ENCODE data around the gene PIGL. TPM values are rescaled to one million over a fixed set of nuclear protein-coding genes. Genes with fewer than 3 reads are reported as not detected.
A peak's percentile ranks its signal among the peaks of the same experiment; 100 is the strongest.

PIGL gene
- total and polyA plus RNA-seq, 2 experiments from 2014 or later, result 32.9 to 47.3 TPM

- peaks cover 17% of the 10 kb centered on the region; the same call in 1 of the 2 replicates for H3K27me3 ChIP-seq (ENCODE audit: insufficient read depth)
- peaks cover 15% of the 10 kb centered on the region for H3F3A ChIP-seq (replicated peaks; ENCODE audit: low read depth)
- Mint-ChIP-seq H3K36me3 (ENCODE audit: low read depth) (peaks cover 18% of the 10 kb centered on the region), H3K27me3 (ENCODE audit: insufficient read depth, low read depth, poor library complexity) (peaks cover 26% of the 10 kb centered on the region), H3K4me1 (peaks cover 14% of the 10 kb centered on the region), H3K27ac (no peak overlapping the region), H3K4me3 (peak overlapping the region; percentile 44; the same call in 2 of the 3 replicates), H3K9me3 (no peaks in the 10 kb centered on the region; the same call in 2 of the 3 replicates)
- peaks cover 30% of the 10 kb centered on the region for H3K79me2 ChIP-seq (replicated peaks; ENCODE audit: insufficient read depth)
- no peak overlapping the region for H3K4me3 ChIP-seq
- peaks cover 17% of the 10 kb centered on the region for H4K20me1 ChIP-seq (replicated peaks; ENCODE audit: insufficient read depth)
- no peak overlapping the region for H2AFZ ChIP-seq
- H3K27ac ChIP-seq (ENCODE audit: low read depth), result no peak overlapping the region
- peaks cover 25% of the 10 kb centered on the region for H3K4me1 ChIP-seq (ENCODE audit: insufficient read depth)
- H3K9me2 ChIP-seq (ENCODE audit: insufficient read depth), result no peaks in the 10 kb centered on the region
- H3K36me3 ChIP-seq (ENCODE audit: insufficient read depth), result peaks cover 6% of the 10 kb centered on the region
- TF ChIP-seq CREB1 (CRISPR knock-in tag; IDR thresholded peaks at IDR 0.05; ENCODE audit: low read depth) (no peak), NANOG (IDR thresholded peaks at IDR 0.05; ENCODE audit: borderline replicate concordance) (no peak), EZH2phosphoT487 (IDR thresholded peaks at IDR 0.05; ENCODE audit: unreplicated experiment) (no peak), ZNF114 (CRISPR knock-in tag; IDR thresholded peaks at IDR 0.05) (no peak), ZNF462 (CRISPR knock-in tag; IDR thresholded peaks at IDR 0.05) (no peak), EZH2 (IDR thresholded peaks at IDR 0.05; ENCODE audit: low read depth, unreplicated experiment) (no peak), POLR2AphosphoS5 (IDR thresholded peaks at IDR 0.05; ENCODE audit: low read depth) (no peak), JUNB (IDR thresholded peaks at IDR 0.05; ENCODE audit: unreplicated experiment) (no peak), ZNF331 (CRISPR knock-in tag; IDR thresholded peaks at IDR 0.05; ENCODE audit: low read depth) (no peak), STAT1 (IDR thresholded peaks at IDR 0.05; ENCODE audit: unreplicated experiment) (no peak)
- TF ChIP-seq, protein P1, sequence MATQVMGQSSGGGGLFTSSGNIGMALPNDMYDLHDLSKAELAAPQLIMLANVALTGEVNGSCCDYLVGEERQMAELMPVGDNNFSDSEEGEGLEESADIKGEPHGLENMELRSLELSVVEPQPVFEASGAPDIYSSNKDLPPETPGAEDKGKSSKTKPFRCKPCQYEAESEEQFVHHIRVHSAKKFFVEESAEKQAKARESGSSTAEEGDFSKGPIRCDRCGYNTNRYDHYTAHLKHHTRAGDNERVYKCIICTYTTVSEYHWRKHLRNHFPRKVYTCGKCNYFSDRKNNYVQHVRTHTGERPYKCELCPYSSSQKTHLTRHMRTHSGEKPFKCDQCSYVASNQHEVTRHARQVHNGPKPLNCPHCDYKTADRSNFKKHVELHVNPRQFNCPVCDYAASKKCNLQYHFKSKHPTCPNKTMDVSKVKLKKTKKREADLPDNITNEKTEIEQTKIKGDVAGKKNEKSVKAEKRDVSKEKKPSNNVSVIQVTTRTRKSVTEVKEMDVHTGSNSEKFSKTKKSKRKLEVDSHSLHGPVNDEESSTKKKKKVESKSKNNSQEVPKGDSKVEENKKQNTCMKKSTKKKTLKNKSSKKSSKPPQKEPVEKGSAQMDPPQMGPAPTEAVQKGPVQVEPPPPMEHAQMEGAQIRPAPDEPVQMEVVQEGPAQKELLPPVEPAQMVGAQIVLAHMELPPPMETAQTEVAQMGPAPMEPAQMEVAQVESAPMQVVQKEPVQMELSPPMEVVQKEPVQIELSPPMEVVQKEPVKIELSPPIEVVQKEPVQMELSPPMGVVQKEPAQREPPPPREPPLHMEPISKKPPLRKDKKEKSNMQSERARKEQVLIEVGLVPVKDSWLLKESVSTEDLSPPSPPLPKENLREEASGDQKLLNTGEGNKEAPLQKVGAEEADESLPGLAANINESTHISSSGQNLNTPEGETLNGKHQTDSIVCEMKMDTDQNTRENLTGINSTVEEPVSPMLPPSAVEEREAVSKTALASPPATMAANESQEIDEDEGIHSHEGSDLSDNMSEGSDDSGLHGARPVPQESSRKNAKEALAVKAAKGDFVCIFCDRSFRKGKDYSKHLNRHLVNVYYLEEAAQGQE (IDR thresholded peaks at IDR 0.05; ENCODE audit: unreplicated experiment), result no peak
- TF ChIP-seq, protein P2, sequence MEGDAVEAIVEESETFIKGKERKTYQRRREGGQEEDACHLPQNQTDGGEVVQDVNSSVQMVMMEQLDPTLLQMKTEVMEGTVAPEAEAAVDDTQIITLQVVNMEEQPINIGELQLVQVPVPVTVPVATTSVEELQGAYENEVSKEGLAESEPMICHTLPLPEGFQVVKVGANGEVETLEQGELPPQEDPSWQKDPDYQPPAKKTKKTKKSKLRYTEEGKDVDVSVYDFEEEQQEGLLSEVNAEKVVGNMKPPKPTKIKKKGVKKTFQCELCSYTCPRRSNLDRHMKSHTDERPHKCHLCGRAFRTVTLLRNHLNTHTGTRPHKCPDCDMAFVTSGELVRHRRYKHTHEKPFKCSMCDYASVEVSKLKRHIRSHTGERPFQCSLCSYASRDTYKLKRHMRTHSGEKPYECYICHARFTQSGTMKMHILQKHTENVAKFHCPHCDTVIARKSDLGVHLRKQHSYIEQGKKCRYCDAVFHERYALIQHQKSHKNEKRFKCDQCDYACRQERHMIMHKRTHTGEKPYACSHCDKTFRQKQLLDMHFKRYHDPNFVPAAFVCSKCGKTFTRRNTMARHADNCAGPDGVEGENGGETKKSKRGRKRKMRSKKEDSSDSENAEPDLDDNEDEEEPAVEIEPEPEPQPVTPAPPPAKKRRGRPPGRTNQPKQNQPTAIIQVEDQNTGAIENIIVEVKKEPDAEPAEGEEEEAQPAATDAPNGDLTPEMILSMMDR (conservative IDR thresholded peaks at IDR 0.05; ENCODE audit: low read depth in 2 of 2), result no peak
- TF ChIP-seq, protein P3, sequence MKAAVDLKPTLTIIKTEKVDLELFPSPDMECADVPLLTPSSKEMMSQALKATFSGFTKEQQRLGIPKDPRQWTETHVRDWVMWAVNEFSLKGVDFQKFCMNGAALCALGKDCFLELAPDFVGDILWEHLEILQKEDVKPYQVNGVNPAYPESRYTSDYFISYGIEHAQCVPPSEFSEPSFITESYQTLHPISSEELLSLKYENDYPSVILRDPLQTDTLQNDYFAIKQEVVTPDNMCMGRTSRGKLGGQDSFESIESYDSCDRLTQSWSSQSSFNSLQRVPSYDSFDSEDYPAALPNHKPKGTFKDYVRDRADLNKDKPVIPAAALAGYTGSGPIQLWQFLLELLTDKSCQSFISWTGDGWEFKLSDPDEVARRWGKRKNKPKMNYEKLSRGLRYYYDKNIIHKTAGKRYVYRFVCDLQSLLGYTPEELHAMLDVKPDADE (IDR thresholded peaks at IDR 0.05), result no peak
- no peak for DNase-seq (ENCODE audit: low spot score)
- H3K4me2 ChIP-seq, result no peak overlapping the region
- no peak; the same call in 2 of the 3 replicates for ATAC-seq
These were observed 137.6 kb downstream of the PIGL start for GRCh38 chr17:16354585-16354984.
